Stimulated activated naive B cell treated with anti-CD40 and anti-IgM and Interleukin-4, amounts not matched to agents 10 μg/mL and 1 μg/mL and 100 μg/mL, for 72 hours (primary cell): ENCODE results near the gene PTHLH.

Experiments used
- ATAC-seq, 2 donors: fragments of 150-1000 bp; cut with Tn5 transposase; replicated peaks; 2 replicates each; pipeline ENCODE4 v1.10.0; 2021; ENCODE audit warnings: moderate library complexity in 1 of 2
- DNase-seq: peaks from one replicate; pipeline ENCODE4 v3.0.0; 2021
- H3K27ac Mint-ChIP-seq: one replicate; pipeline ENCODE4 v1.8.0; 2022; ENCODE audit warnings: mild to moderate bottlenecking, mixed read lengths
- H3K27me3 Mint-ChIP-seq, 2 donors: one replicate each; pipeline ENCODE4 v1.8.0; 2022; ENCODE audit warnings: mixed read lengths in 2 of 2
- H3K36me3 Mint-ChIP-seq, 2 donors: one replicate each; pipeline ENCODE4 v1.8.0; 2022; ENCODE audit warnings: mixed read lengths in 2 of 2, mild to moderate bottlenecking in 1 of 2
- H3K4me1 Mint-ChIP-seq, 2 donors: one replicate each; pipeline ENCODE4 v1.8.0; 2022; ENCODE audit warnings: mixed read lengths in 2 of 2, mild to moderate bottlenecking in 1 of 2
- H3K4me3 Mint-ChIP-seq, 2 donors: one replicate each; pipeline ENCODE4 v1.8.0; 2022; ENCODE audit warnings: mild to moderate bottlenecking in 2 of 2, mixed read lengths in 2 of 2, moderate library complexity in 1 of 2
- H3K9me3 Mint-ChIP-seq, 2 donors: one replicate each; pipeline ENCODE4 v1.8.0; 2022; ENCODE audit warnings: mixed read lengths in 2 of 2, mild to moderate bottlenecking in 1 of 2

PTHLH gene

DNA sequence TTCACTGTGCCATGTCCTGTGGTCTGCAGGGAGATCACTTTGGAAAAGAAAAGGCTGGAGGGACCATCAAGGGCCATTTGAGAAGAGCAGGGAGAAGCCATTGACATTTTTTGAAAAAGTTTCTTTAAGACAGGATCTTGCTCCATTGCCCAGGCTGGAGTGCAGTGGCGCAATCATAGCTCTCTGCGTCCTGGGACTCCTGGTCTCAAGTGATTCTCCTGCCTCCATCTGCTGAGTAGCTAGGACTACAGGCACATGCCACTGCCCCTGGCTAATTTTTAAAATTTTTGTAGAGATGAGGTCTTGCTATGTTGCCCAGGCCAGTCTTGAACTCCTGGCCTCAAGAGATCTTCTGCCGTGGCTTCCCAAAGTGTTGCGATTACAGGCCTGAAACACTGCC, 32.3 kb downstream of the PTHLH start:
- H3K4me1 Mint-ChIP-seq: no peaks in the 10 kb centered on the region
- H3K36me3 Mint-ChIP-seq: no peaks in the 10 kb centered on the region
- ATAC-seq (no peak), DNase-seq (no peak)
- no peak overlapping the region for H3K27ac Mint-ChIP-seq
- peaks cover 6 to 7% of the 10 kb centered on the region in 2 donors for H3K27me3 Mint-ChIP-seq
- H3K9me3 Mint-ChIP-seq: no peaks in the 10 kb centered on the region
- H3K4me3 Mint-ChIP-seq: no peak overlapping the region

DNA sequence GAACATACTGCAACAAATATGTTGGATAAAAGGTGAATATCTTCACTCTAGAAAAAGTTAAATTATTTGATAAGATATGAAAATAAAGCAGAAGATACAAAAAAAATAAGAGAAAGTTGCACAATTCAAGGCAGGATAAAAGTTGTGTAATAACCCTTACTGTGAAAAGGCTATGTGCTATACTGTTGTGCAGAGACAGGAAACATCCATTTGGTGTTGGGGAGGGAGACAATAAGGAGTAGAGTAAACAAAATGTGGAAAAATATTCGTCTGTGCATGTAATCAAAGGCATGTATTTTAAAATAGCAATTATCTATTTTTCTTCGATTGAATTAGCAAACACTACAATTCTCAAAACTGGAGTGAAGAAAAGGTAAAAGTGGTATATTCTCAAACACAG, 34.8 kb downstream of the PTHLH start:
- Mint-ChIP-seq H3K4me3 (no peak overlapping the region), H3K9me3 (peaks cover 0 to under 1% of the 10 kb centered on the region in 2 donors), H3K36me3 (no peaks in the 10 kb centered on the region), H3K4me1 (no peaks in the 10 kb centered on the region), H3K27ac (no peak overlapping the region), H3K27me3 (peaks cover 2 to 6% of the 10 kb centered on the region in 2 donors)
- DNase-seq: no peak
- no peak for ATAC-seq

DNA sequence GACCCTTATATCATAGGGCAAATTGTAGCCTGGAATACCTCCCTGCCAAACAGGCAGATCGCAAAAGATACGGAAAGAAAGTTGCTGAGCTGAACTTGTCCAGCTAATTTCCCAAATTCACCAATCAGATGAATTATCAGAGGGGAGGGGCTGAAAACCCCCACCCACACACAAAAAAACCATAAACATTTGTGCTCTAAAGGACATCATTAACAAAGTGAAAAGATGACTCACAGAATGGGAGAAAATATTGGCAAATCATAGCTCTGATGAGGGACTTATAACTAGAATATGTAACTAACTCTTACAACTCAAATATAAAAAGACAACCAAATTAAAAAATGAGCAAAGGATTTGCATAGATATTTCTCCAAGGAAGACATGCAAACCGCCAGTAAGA, 36.3 kb downstream of the PTHLH start:
- no peak overlapping the region for H3K4me3 Mint-ChIP-seq
- H3K36me3 Mint-ChIP-seq: no peaks in the 10 kb centered on the region
- no peaks in the 10 kb centered on the region for H3K4me1 Mint-ChIP-seq
- peaks cover 4 to 6% of the 10 kb centered on the region in 2 donors for H3K27me3 Mint-ChIP-seq
- H3K27ac Mint-ChIP-seq: no peak overlapping the region
- peaks cover 0 to 1% of the 10 kb centered on the region in 2 donors for H3K9me3 Mint-ChIP-seq
- no peak for ATAC-seq
- no peak for DNase-seq

DNA sequence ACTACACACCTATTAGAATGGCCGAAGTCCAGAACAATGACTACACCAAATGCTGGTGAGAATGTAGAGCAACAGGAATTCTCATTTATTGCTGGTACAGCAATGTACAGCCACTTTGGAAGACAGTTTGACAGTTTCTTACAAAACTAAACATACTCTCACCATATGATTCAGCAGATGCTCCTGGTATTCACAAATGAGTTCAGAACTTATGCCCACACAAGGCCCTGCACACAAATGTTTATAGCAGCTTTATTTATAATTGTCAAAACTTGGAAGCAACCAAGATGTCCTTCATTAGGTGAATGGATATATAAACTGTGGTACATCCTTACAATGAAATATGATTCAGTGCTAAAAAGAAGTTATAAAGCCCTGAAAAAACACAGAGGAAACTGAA, 38.3 kb downstream of the PTHLH start:
- Mint-ChIP-seq H3K4me1 (no peaks in the 10 kb centered on the region), H3K36me3 (no peaks in the 10 kb centered on the region), H3K27ac (no peak overlapping the region), H3K4me3 (no peak overlapping the region), H3K27me3 (peaks cover 4 to 6% of the 10 kb centered on the region in 2 donors), H3K9me3 (peaks cover 0 to 1% of the 10 kb centered on the region in 2 donors)
- ATAC-seq (no peak), DNase-seq (no peak)

DNA sequence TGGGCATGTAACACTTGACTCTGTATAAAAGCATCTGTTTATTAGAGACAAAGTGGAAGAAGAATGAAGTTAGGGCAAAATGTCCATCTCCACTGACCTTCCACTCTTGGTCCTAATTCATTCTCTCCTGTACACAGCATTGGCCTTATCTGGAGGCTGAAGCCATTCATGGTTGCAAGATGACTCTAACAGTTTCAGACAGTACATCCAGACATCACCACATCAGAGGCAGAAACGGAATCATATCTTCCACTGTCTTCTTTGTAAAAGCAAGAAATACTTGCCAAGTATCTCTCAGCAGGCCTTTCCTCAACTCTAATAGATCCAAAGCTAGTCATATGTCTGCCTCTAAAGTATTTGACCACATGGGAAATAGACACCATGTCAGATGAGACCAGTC, 41.1 kb downstream of the PTHLH start:
- H3K27me3 Mint-ChIP-seq: peaks cover 4 to 6% of the 10 kb centered on the region in 2 donors
- H3K36me3 Mint-ChIP-seq: no peaks in the 10 kb centered on the region
- no peak overlapping the region for H3K4me3 Mint-ChIP-seq
- peaks cover 0 to 1% of the 10 kb centered on the region in 2 donors for H3K9me3 Mint-ChIP-seq
- DNase-seq: no peak
- H3K4me1 Mint-ChIP-seq: no peaks in the 10 kb centered on the region
- ATAC-seq: no peak
- H3K27ac Mint-ChIP-seq: no peak overlapping the region

DNA sequence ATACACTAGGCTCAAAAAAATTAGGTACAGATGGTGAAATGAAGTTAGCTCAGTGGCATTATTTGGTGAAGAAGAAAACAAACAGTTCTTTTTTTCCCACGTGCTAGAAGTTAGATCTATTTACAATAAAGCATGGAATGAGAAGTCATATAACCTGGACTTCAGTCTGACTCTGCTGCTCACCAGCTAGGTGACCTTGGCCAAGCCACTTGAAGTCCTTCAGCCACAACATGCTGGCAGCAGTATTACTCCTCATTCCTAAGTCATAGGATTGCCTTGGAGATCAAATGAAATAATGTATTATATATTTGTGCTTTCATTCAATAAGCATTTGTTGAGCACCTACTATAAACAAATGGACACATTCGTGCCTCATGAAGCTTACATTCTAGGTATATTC, 45.2 kb downstream of the PTHLH start:
- Mint-ChIP-seq H3K9me3 (no peaks in the 10 kb centered on the region), H3K36me3 (no peaks in the 10 kb centered on the region), H3K27ac (no peak overlapping the region), H3K27me3 (peaks cover 0 to 18% of the 10 kb centered on the region in 2 donors), H3K4me1 (no peaks in the 10 kb centered on the region), H3K4me3 (no peak overlapping the region)
- no peak for ATAC-seq
- DNase-seq: no peak

DNA sequence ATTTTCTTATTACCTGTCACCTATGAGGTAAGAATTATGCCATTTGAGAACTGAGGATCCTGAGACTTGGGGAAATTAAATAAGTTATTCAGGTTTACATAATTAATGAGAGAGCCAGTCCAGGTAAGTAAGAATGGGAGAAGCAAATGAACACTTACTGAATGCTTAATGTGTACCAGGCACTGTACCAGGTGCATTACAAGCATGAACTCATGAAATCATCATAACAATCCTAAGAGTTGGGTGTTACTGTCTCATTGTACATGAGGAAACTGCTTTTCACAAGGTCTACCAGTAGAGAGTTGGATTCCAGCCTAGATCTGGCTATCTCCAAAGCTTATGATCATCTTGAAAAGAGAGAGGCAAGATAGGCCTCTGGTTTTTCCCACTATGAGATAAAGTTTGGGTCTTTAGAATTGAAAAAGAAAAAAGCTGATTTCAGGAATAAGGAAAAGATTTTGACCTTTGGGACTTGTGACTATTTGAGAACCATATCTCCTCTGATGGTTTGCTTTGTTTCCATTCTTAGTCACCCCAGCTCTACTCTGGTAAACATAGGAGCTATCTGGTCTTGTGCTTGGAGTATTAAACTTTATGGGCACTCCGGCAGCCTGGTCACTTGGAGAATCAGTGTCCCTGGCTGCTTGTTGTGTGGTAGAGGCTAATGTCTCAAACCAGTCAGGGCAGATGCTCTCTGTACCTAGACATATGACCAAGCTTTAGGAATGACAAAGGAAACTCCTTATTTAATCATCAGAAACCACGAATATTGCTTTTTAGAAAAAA, 48.0 kb downstream of the PTHLH start:
- H3K27me3 Mint-ChIP-seq: peaks cover 5 to 25% of the 10 kb centered on the region in 2 donors
- H3K4me3 Mint-ChIP-seq: no peak overlapping the region
- DNase-seq (no peak), ATAC-seq (no peak)
- no peak overlapping the region for H3K27ac Mint-ChIP-seq
- no peaks in the 10 kb centered on the region for H3K9me3 Mint-ChIP-seq
- no peaks in the 10 kb centered on the region for H3K4me1 Mint-ChIP-seq
- H3K36me3 Mint-ChIP-seq: no peaks in the 10 kb centered on the region

DNA sequence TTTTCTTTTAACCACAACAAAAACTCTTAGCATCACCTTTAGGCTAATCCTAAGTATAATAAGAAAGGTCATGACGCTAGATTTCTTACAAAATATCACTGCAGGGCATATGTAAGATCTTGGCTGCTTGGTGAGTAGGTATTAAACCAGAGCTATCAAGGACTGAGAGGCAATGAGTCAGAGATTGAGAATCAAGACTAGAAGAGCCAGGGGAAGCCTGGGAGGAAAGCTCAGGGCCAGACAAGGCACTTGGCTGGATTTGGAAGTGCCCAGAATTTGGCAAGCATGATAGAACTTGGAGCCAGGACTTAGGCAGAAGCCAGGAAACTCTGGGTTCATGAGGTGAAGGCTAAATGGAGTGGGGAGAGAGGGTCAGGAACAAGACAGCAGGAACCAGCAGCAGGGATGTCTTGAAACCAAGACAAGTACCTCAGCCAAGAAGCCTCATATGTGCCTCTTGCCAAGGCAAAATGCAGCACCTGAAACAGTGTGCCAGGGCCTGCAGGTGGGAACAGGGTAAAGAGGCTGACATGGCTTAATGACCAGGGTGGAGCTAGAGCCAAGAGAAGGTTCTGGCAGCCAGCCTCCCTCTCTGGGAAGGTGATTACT, 49.9 kb downstream of the PTHLH start:
- H3K27ac Mint-ChIP-seq: no peak overlapping the region
- no peak overlapping the region for H3K4me3 Mint-ChIP-seq
- ATAC-seq (no peak), DNase-seq (no peak)
- H3K27me3 Mint-ChIP-seq: peaks cover 11 to 25% of the 10 kb centered on the region in 2 donors
- no peaks in the 10 kb centered on the region for H3K4me1 Mint-ChIP-seq
- no peaks in the 10 kb centered on the region for H3K36me3 Mint-ChIP-seq
- no peaks in the 10 kb centered on the region for H3K9me3 Mint-ChIP-seq

DNA sequence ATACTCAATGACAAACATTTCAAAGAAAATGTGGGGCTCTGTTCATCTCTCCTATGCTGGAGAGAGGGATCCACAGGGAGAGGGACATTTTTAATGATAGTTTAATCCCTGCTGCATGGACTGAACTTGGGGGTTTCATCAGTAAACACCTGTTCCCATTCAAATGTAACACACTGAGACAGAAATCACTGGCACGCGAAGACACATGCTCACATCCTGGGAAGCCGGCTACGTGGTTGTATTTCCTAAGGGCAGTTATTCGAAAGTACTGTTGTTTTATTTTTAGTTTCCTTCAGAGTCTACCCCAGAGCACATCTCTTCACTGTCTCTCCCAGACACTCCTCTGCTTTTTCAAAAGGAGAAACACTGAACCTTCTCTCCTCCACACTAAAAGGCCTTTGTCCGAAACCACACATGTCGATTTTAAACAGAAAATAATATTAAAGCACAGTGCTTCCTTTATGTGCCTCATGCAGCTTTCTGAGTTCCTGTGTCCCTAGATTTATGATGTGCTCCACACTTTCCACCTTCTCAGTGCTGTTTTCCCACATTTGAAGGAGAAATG, 52.8 kb downstream of the PTHLH start:
- no peak overlapping the region for H3K4me3 Mint-ChIP-seq

DNA sequence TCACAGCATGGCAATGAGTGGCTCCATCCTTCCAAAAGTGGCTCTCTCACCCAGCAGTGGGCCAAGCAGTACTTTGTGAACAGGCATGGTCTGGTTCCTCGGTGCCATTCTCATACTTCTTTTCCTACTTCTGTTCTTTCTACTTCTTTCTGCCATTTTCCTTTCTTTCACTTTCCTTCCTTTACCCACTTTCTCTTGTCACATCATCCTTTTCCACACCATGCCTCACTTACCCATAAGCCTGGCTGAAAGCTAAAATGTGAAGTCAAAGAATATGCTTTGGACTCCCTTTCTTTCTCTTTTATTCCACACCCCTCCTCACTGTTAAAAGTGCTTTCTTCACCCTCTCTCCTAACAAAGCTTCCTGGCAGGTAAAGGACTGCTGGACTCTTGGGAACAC, 57.0 kb downstream of the PTHLH start:
- H3K36me3 Mint-ChIP-seq: no peaks in the 10 kb centered on the region
- ATAC-seq: no peak
- H3K27me3 Mint-ChIP-seq: peaks cover 13 to 19% of the 10 kb centered on the region in 2 donors
- H3K9me3 Mint-ChIP-seq: peaks cover 3 to 11% of the 10 kb centered on the region in 2 donors
- H3K4me1 Mint-ChIP-seq: no peaks in the 10 kb centered on the region
- no peak overlapping the region for H3K27ac Mint-ChIP-seq
- no peak overlapping the region for H3K4me3 Mint-ChIP-seq
- no peak for DNase-seq

More for the DNA sequence above, 52.8 kb downstream of the PTHLH start:
- H3K4me1 Mint-ChIP-seq: no peaks in the 10 kb centered on the region
- no peaks in the 10 kb centered on the region for H3K36me3 Mint-ChIP-seq
- ATAC-seq (no peak), DNase-seq (no peak)
- H3K9me3 Mint-ChIP-seq: peaks cover 0 to 6% of the 10 kb centered on the region in 2 donors
- no peak overlapping the region for H3K27ac Mint-ChIP-seq
- peaks cover 19 to 23% of the 10 kb centered on the region in 2 donors for H3K27me3 Mint-ChIP-seq

DNA sequence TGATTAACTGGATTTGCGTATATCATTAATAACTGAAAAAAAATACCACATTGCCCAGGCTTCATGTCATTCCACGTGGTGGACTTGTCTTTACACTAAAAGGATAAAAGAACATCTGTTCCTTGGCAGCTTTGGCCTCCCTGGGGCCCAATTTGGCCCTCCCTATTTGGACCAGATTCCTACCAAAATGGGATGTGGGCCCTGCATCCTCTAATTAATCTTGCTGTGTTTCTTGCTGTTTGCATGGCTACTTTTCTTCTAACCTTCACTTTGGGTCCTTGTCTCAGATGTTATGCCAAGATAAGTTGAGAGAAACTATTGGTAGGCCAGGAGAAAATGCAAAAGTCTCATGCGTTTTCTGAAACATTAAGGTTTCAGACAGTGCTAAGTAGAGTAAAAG, 57.5 kb downstream of the PTHLH start:
- Mint-ChIP-seq H3K4me3 (no peak overlapping the region), H3K36me3 (no peaks in the 10 kb centered on the region), H3K4me1 (no peaks in the 10 kb centered on the region), H3K27me3 (peaks cover 13 to 19% of the 10 kb centered on the region in 2 donors), H3K9me3 (peaks cover 3 to 11% of the 10 kb centered on the region in 2 donors), H3K27ac (no peak overlapping the region)
- no peak for ATAC-seq
- no peak for DNase-seq

DNA sequence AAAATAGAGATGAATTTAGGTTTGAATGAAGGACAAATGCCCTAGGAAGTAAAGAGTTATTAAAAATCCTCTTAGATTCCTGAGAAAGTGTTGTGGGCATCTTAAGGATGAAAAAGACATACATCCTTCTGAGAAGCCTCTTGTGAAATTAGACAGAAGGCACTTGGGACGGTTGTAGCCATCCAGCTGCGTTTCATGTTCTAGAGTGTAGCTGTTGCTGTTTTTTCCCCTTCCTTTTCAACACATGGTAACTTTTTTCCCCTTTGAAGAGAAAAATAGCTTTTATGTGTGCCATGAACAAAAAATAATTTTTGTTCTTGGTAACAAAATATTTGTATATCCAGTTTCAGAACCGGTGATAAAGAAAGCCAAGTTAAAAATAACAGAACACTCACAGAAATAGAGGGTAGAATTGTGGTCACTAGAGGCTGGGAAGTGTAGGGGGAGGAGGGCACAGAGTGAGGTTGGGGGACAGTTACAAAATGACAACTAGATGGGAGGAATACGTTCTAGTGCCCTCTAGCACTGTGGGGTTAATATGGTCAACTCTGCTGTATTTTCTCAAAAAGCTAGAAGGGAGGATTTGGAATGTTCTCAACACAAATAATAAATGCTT, 58.4 kb downstream of the PTHLH start:
- Mint-ChIP-seq H3K4me1 (no peaks in the 10 kb centered on the region), H3K9me3 (peaks cover 3 to 11% of the 10 kb centered on the region in 2 donors), H3K27me3 (peaks cover 19% of the 10 kb centered on the region in 2 donors), H3K36me3 (no peaks in the 10 kb centered on the region), H3K4me3 (no peak overlapping the region), H3K27ac (no peak overlapping the region)
- DNase-seq: no peak
- ATAC-seq: no peak

DNA sequence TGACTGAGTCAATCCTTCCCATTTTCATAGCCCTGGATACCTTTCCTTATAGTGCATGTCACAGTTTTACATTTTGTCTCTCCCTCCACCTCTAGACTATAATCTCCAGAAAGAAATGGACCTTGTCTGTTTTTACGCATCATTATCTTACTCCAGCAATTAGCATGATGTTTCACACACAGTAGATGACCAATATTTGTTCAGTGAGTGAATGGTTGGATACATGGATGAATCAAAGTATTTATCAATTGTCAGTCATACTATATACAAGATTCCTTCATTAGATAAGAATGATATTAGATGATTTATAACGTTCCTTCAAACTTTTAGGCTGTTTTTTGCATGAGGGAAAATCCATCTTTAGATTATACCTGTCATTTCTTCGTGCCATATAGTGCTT, 61.1 kb downstream of the PTHLH start:
- DNase-seq: no peak
- no peak overlapping the region for H3K4me3 Mint-ChIP-seq
- ATAC-seq: no peak
- peaks cover 17 to 19% of the 10 kb centered on the region in 2 donors for H3K27me3 Mint-ChIP-seq
- no peaks in the 10 kb centered on the region for H3K36me3 Mint-ChIP-seq
- no peak overlapping the region for H3K27ac Mint-ChIP-seq
- peaks cover 3 to 11% of the 10 kb centered on the region in 2 donors for H3K9me3 Mint-ChIP-seq
- no peaks in the 10 kb centered on the region for H3K4me1 Mint-ChIP-seq
